Measurements from ENCODE around the gene TBX15.

Gene TBX15

GRCh38 chr1:118988186-118989005 lies at the start of gene TBX15:
TBX15 (minus strand) TSS chr1:118988343; CDS start chr1:118987795, 548 bp downstream.
- Histone ChIP-seq H3F3A (ENCODE audit: insufficient read depth, low read length) (no peaks in the 10 kb centered on the region), H4K20me1 (ENCODE audit: insufficient read depth, low read length) (no peaks in the 10 kb centered on the region), H3K4me1 (ENCODE audit: low read length) (no peaks in the 10 kb centered on the region), H3K4me3 (ENCODE audit: low read length) (no peak within 1 kb of the TSS), H3K9me3 (replicated peaks; ENCODE audit: insufficient read depth, low read length) (no peaks in the 10 kb centered on the region), H3K36me3 (replicated peaks; ENCODE audit: insufficient read depth, low read length) (no peaks in the 10 kb centered on the region), H2AFZ (ENCODE audit: low read length) (no peak within 1 kb of the TSS), H3K9ac (ENCODE audit: low read length) (no peak within 1 kb of the TSS), H3K27ac (ENCODE audit: low read length) (no peak within 1 kb of the TSS), H3K79me2 (ENCODE audit: low read length) (no peaks in the 10 kb centered on the region), H3K9me2 (replicated peaks; ENCODE audit: insufficient read depth, low read length) (no peaks in the 10 kb centered on the region), H3K27me3 (replicated peaks; ENCODE audit: insufficient read depth, low read length) (no peaks in the 10 kb centered on the region), H3K4me2 (ENCODE audit: low read depth, low read length) (no peak within 1 kb of the TSS)
- no peak for DNase-seq
- no peak for TF ChIP-seq CTCF (IDR thresholded peaks at IDR 0.05; ENCODE audit: low read length)
- no peak for TF ChIP-seq EZH2 (optimal IDR thresholded peaks at IDR 0.05; ENCODE audit: low read depth, low read length)
- TF ChIP-seq EZH2phosphoT487 (IDR thresholded peaks at IDR 0.05; ENCODE audit: low read length): no peak

- H3K4me1 ChIP-seq (ENCODE audit: low read length): no peaks in the 10 kb centered on the region
- no peak overlapping the region for H3K4me3 ChIP-seq (ENCODE audit: low read length)
Observed at GRCh38 chr1:119034359-119034758, 46.2 kb upstream of the TBX15 start.

GRCh38 chr1:119032986-119033385 lies 44.8 kb upstream of the TBX15 start:
- Histone ChIP-seq H3F3A (ENCODE audit: insufficient read depth, low read length) (no peaks in the 10 kb centered on the region), H3K36me3 (replicated peaks; ENCODE audit: insufficient read depth, low read length) (no peaks in the 10 kb centered on the region), H3K9me3 (replicated peaks; ENCODE audit: insufficient read depth, low read length) (no peaks in the 10 kb centered on the region), H3K79me2 (ENCODE audit: low read length) (no peaks in the 10 kb centered on the region), H3K27me3 (replicated peaks; ENCODE audit: insufficient read depth, low read length) (no peaks in the 10 kb centered on the region), H3K27ac (ENCODE audit: low read length) (no peak overlapping the region), H4K20me1 (ENCODE audit: insufficient read depth, low read length) (no peaks in the 10 kb centered on the region), H3K4me3 (ENCODE audit: low read length) (no peak overlapping the region), H3K9me2 (replicated peaks; ENCODE audit: insufficient read depth, low read length) (no peaks in the 10 kb centered on the region), H3K4me1 (ENCODE audit: low read length) (no peaks in the 10 kb centered on the region), H2AFZ (ENCODE audit: low read length) (no peak overlapping the region), H3K4me2 (ENCODE audit: low read depth, low read length) (no peak overlapping the region), H3K9ac (ENCODE audit: low read length) (no peak overlapping the region)
- no peak for TF ChIP-seq CTCF (IDR thresholded peaks at IDR 0.05; ENCODE audit: low read length)
- DNase-seq: no peak

More at GRCh38 chr1:119034359-119034758, 46.2 kb upstream of the TBX15 start:
- H3F3A ChIP-seq (ENCODE audit: insufficient read depth, low read length): no peaks in the 10 kb centered on the region
- H3K9me3 ChIP-seq (replicated peaks; ENCODE audit: insufficient read depth, low read length): no peaks in the 10 kb centered on the region
- no peaks in the 10 kb centered on the region for H3K27me3 ChIP-seq (replicated peaks; ENCODE audit: insufficient read depth, low read length)
- no peaks in the 10 kb centered on the region for H3K36me3 ChIP-seq (replicated peaks; ENCODE audit: insufficient read depth, low read length)
- no peak overlapping the region for H3K9ac ChIP-seq (ENCODE audit: low read length)
- TF ChIP-seq EZH2 (optimal IDR thresholded peaks at IDR 0.05; ENCODE audit: low read depth, low read length): no peak
- TF ChIP-seq CTCF (IDR thresholded peaks at IDR 0.05; ENCODE audit: low read length): no peak
- TF ChIP-seq EZH2phosphoT487 (IDR thresholded peaks at IDR 0.05; ENCODE audit: low read length): no peak
- no peak for DNase-seq
- no peak overlapping the region for H2AFZ ChIP-seq (ENCODE audit: low read length)
- no peaks in the 10 kb centered on the region for H3K79me2 ChIP-seq (ENCODE audit: low read length)
- H3K9me2 ChIP-seq (replicated peaks; ENCODE audit: insufficient read depth, low read length): no peaks in the 10 kb centered on the region
- no peak overlapping the region for H3K27ac ChIP-seq (ENCODE audit: low read length)
- no peak overlapping the region for H3K4me2 ChIP-seq (ENCODE audit: low read depth, low read length)
- no peaks in the 10 kb centered on the region for H4K20me1 ChIP-seq (ENCODE audit: insufficient read depth, low read length)
